Esophagus squamous epithelium (tissue), 5 donors: Measurements from ENCODE around the gene ZAR1. TPM values are rescaled to one million over a fixed set of nuclear protein-coding genes. Genes with fewer than 3 reads are reported as not detected.

ENCODE experiments used
- DNase-seq: peaks from one replicate; lab custom pipeline; 2025; lab: John Stamatoyannopoulos, UW
- H3K27ac ChIP-seq, 4 donors: fragments of 200-600 bp; sonication (generic); one replicate each; pipeline ENCODE4 v1.5.1; 2016 to 2019; ENCODE audit warnings: mild to moderate bottlenecking in 1 of 4
- H3K27me3 ChIP-seq, 4 donors: fragments of 200-600 bp; sonication (generic); 1 replicate in 3 of 4; 2 replicates in 1 of 4; pipeline versions ENCODE4 v1.5.1 to v1.6.0; 2017 to 2021; ENCODE audit warnings: antibody characterized with exemption in 1 of 4
- H3K36me3 ChIP-seq, 3 donors: fragments of 200-600 bp; sonication (generic); one replicate each; pipeline ENCODE4 v1.5.1; 2016 to 2019
- H3K4me1 ChIP-seq, 3 donors: fragments of 200-600 bp; sonication (generic); one replicate each; pipeline ENCODE4 v1.5.1; 2017 to 2019
- H3K4me3 ChIP-seq, 4 donors: fragments of 200-600 bp; sonication (generic); 1 replicate in 3 of 4; 2 replicates in 1 of 4; pipeline ENCODE4 v1.5.1; 2016 to 2019; ENCODE audit warnings: mild to moderate bottlenecking in 2 of 4, moderate library complexity in 1 of 4
- H3K9me3 ChIP-seq, 3 donors: fragments of 200-600 bp; sonication (generic); one replicate each; pipeline ENCODE4 v1.5.1; 2016 to 2019
- CTCF ChIP-seq, 6 experiments: fragments of 450-650 bp in 4 of 6; fragments of 200-600 bp in 2 of 6; sonication (generic) in 2 of 6; IDR thresholded peaks; one replicate each; pipeline ENCODE4 v1.5.1; 2016 to 2019; ENCODE audit warnings: antibody characterized with exemption in 6 of 6, mild to moderate bottlenecking in 4 of 6, moderate library complexity in 4 of 6
- POLR2A ChIP-seq, 4 donors: fragments of 450-650 bp; IDR thresholded peaks; one replicate each; pipeline ENCODE4 v1.6.1; 2017; ENCODE audit warnings: antibody characterized with exemption in 4 of 4, mild to moderate bottlenecking in 4 of 4, moderate library complexity in 3 of 4
- WGBS, 2 donors: methylation state at CpG; one replicate each; pipeline ENCODE4 v1.1.5; 2018; 5-methylcytosine and 5-hydroxymethylcytosine counted together
- intact Hi-C: fragments of 100-400 bp; cut with DNase I; formaldehyde crosslinking; loops from one replicate; pipeline ENCODE4 v1.15.0; 2022
- total RNA-seq, 4 donors: library from RNA; depleted of rRNA; stranded (reverse); fragments of >200 nt; gene quantifications; one replicate each; pipeline ENCODE4 v1.1.0, GENCODE V29; 2016
- donor health status: DM: yes; HTN: yes; CAD: no.

Gene ZAR1
- total RNA-seq, 4 donors from 2014 or later, result not detected

DNA sequence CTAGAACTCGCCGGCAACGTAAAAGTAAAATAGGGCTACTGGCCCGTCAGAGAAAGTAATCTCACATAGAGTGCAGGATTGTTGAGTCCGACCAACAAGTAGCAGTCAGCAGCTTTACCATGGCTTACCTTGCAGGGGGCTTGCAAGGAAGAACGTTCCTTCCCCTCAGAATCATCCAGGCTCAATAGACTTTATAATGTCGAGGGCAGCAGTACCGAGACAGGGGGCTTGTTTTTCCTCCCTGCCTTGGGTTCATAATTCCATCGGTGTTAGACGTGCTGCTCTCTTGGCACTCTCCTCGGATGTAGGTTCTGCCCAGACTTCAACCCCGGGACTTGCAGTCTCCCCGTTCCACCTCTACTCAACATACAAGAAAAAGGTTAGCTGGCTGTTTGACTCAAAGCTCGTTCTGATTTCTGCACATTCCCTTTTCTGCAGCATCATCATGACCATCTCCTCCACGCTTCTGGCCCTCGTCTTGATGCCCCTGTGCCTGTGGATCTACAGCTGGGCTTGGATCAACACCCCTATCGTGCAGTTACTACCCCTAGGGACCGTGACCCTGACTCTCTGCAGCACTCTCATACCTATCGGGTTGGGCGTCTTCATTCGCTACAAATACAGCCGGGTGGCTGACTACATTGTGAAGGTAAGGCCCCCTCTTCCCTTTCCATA lies 5.4 kb upstream of the ZAR1 start:
- H3K9me3 ChIP-seq, result no peaks in the 10 kb centered on the region
- TF ChIP-seq CTCF (IDR thresholded peaks at IDR 0.05), result no peak
- peaks cover 0 to 18% (median 0%) of the 10 kb centered on the region in 3 donors for H3K4me1 ChIP-seq
- H3K36me3 ChIP-seq, result no peaks in the 10 kb centered on the region
- no peak overlapping the region for H3K27ac ChIP-seq
- H3K27me3 ChIP-seq, result peaks cover 10 to 93% (median 17%) of the 10 kb centered on the region in 4 donors
- no peak overlapping the region for H3K4me3 ChIP-seq
- WGBS, 2 donors, result 51 to 53% methylated on average over 19 to 22 of the region's 22 CpGs
- intact Hi-C loops, result no loop called here
- no peak for DNase-seq

- Histone ChIP-seq H3K4me3 (peak overlapping the region in 3 of 4 donors; percentile 15 to 57 (median 49)), H3K4me1 (peaks cover 0 to 17% (median 12%) of the 10 kb centered on the region in 3 donors), H3K36me3 (no peaks in the 10 kb centered on the region), H3K9me3 (no peaks in the 10 kb centered on the region), H3K27ac (no peak overlapping the region), H3K27me3 (peaks cover 2 to 79% (median 5%) of the 10 kb centered on the region in 4 donors)
- intact Hi-C loops, result no loop called here
- DNase-seq, result no peak
- 19 to 23% methylated on average over 12 to 14 of the region's 14 CpGs for WGBS, 2 donors
- no peak for TF ChIP-seq POLR2A (IDR thresholded peaks at IDR 0.05)
- no peak for TF ChIP-seq CTCF (IDR thresholded peaks at IDR 0.05)
Observed at GRCh38 chr4:48489683-48490011, 405 bp upstream of the ZAR1 start.

GRCh38 chr4:48490680-48491513 lies 845 bp downstream of the ZAR1 start:
- Histone ChIP-seq H3K27ac (no peak overlapping the region), H3K27me3 (peaks cover 0 to 67% (median 4%) of the 10 kb centered on the region in 4 donors), H3K36me3 (no peaks in the 10 kb centered on the region), H3K4me3 (peak overlapping the region in 3 of 4 donors; percentile 26 to 57 (median 49)), H3K4me1 (peaks cover 0 to 17% (median 12%) of the 10 kb centered on the region in 3 donors), H3K9me3 (no peaks in the 10 kb centered on the region)
- TF ChIP-seq CTCF (IDR thresholded peaks at IDR 0.05) (no peak), POLR2A (IDR thresholded peaks at IDR 0.05) (no peak)
- 20 to 57% methylated on average over 8 to 10 of the region's 104 CpGs for WGBS, 2 donors
- intact Hi-C loops, result no loop called here
- no peak for DNase-seq

GRCh38 chr4:48491514-48492176 lies 1.6 kb downstream of the ZAR1 start:
- Histone ChIP-seq H3K27me3 (peaks cover 0 to 59% (median 4%) of the 10 kb centered on the region in 4 donors), H3K9me3 (no peaks in the 10 kb centered on the region), H3K27ac (no peak overlapping the region), H3K4me3 (peak overlapping the region in 1 of 4 donors; percentile 57), H3K36me3 (no peaks in the 10 kb centered on the region), H3K4me1 (peaks cover 0 to 17% (median 12%) of the 10 kb centered on the region in 3 donors)
- intact Hi-C loops, result no loop called here
- WGBS, 2 donors, result 80 to 89% methylated on average over 15 to 21 of the region's 23 CpGs
- TF ChIP-seq CTCF (IDR thresholded peaks at IDR 0.05), result no peak
- TF ChIP-seq POLR2A (IDR thresholded peaks at IDR 0.05), result no peak
- no peak for DNase-seq
